T-helper 17 cell (primary cell): ENCODE data around the gene FANCC. TPM values are rescaled to one million over a fixed set of nuclear protein-coding genes. Genes with fewer than 3 reads are reported as not detected.

Experiments
- ATAC-seq: fragments of 150-1000 bp; cut with Tn5 transposase; 2 replicates; pipeline ENCODE4 v1.10.0; 2021; ENCODE audit warnings: mild to moderate bottlenecking, moderate library complexity
- DNase-seq, 3 donors: peaks; one replicate each; pipeline versions ENCODE4 v3.0.0 to v3.0.0-alpha.2; 2020 to 2021
- H3K9me3 ChIP-seq: one replicate; pipeline ENCODE4 v1.7.0; 2013; ENCODE audit warnings: low read length, mild to moderate bottlenecking; ENCODE audit not compliant: control insufficient read depth, poor library complexity, severe bottlenecking
- H3K27ac Mint-ChIP-seq: one replicate; pipeline ENCODE4 v1.8.0; 2022; ENCODE audit warnings: mild to moderate bottlenecking, moderate library complexity, mixed read lengths
- H3K27me3 Mint-ChIP-seq: one replicate; pipeline ENCODE4 v1.8.0; 2022; ENCODE audit warnings: mixed read lengths
- H3K36me3 Mint-ChIP-seq: one replicate; pipeline ENCODE4 v1.8.0; 2022; ENCODE audit warnings: low read depth, mixed read lengths
- H3K4me1 Mint-ChIP-seq: one replicate; pipeline ENCODE4 v1.8.0; 2022; ENCODE audit warnings: mild to moderate bottlenecking, mixed read lengths
- H3K4me3 Mint-ChIP-seq: one replicate; pipeline ENCODE4 v1.8.0; 2022; ENCODE audit warnings: mild to moderate bottlenecking, moderate library complexity, mixed read lengths
- total RNA-seq, 4 donors: library from RNA in 2 of 4; stranded (reverse) in 2 of 4; gene quantifications; one replicate each; pipeline ENCODE4 v1.2.3 and lab custom pipeline; 2022 to 2026

FANCC gene
- total RNA-seq, 2 donors from 2014 or later: 3.7 to 3.9 TPM

GRCh38 chr9:95131023-95131943 is 186.2 kb downstream of the FANCC start:
- Mint-ChIP-seq H3K4me1 (peaks cover 3% of the 10 kb centered on the region), H3K27ac (no peak overlapping the region), H3K36me3 (peaks cover 4% of the 10 kb centered on the region), H3K4me3 (no peak overlapping the region), H3K27me3 (peaks cover 4% of the 10 kb centered on the region)
- no peaks in the 10 kb centered on the region for H3K9me3 ChIP-seq
- DNase-seq (peak in 2 of 3 donors; percentile 13 to 38), ATAC-seq (peak; percentile 62)

- H3K4me3 Mint-ChIP-seq: no peak overlapping the region
- no peak for DNase-seq
- peaks cover 4% of the 10 kb centered on the region for H3K36me3 Mint-ChIP-seq
- peaks cover 3% of the 10 kb centered on the region for H3K4me1 Mint-ChIP-seq
- H3K27ac Mint-ChIP-seq: no peak overlapping the region
- ATAC-seq: no peak
- no peaks in the 10 kb centered on the region for H3K9me3 ChIP-seq
- peaks cover 4% of the 10 kb centered on the region for H3K27me3 Mint-ChIP-seq
Observed at GRCh38 chr9:95130484-95130883, 187.0 kb downstream of the FANCC start.

GRCh38 chr9:95129476-95130291 is 187.8 kb downstream of the FANCC start:
- Mint-ChIP-seq H3K4me1 (peaks cover 3% of the 10 kb centered on the region), H3K36me3 (peaks cover 2% of the 10 kb centered on the region), H3K4me3 (no peak overlapping the region), H3K27me3 (peaks cover 4% of the 10 kb centered on the region), H3K27ac (peak overlapping the region; percentile 78)
- ATAC-seq: no peak
- H3K9me3 ChIP-seq: no peaks in the 10 kb centered on the region
- no peak for DNase-seq

GRCh38 chr9:95128177-95128524 is 189.4 kb downstream of the FANCC start:
- Mint-ChIP-seq H3K4me1 (peaks cover 3% of the 10 kb centered on the region), H3K27me3 (peaks cover 4% of the 10 kb centered on the region), H3K4me3 (no peak overlapping the region), H3K27ac (no peak overlapping the region), H3K36me3 (no peaks in the 10 kb centered on the region)
- H3K9me3 ChIP-seq: no peaks in the 10 kb centered on the region
- ATAC-seq (no peak), DNase-seq (no peak)

GRCh38 chr9:95127249-95128176 is 190.0 kb downstream of the FANCC start:
- DNase-seq (peak; percentile 45 to 66 (median 54)), ATAC-seq (peak; percentile 95)
- H3K27ac Mint-ChIP-seq: no peak overlapping the region
- H3K27me3 Mint-ChIP-seq: peaks cover 4% of the 10 kb centered on the region
- peaks cover 3% of the 10 kb centered on the region for H3K4me1 Mint-ChIP-seq
- H3K36me3 Mint-ChIP-seq: no peaks in the 10 kb centered on the region
- no peaks in the 10 kb centered on the region for H3K9me3 ChIP-seq
- no peak overlapping the region for H3K4me3 Mint-ChIP-seq

GRCh38 chr9:95126739-95127138 is 190.8 kb downstream of the FANCC start:
- Mint-ChIP-seq H3K36me3 (no peaks in the 10 kb centered on the region), H3K27me3 (peaks cover 4% of the 10 kb centered on the region), H3K27ac (no peak overlapping the region), H3K4me3 (no peak overlapping the region), H3K4me1 (peaks cover 3% of the 10 kb centered on the region)
- H3K9me3 ChIP-seq: no peaks in the 10 kb centered on the region
- DNase-seq (no peak), ATAC-seq (no peak)

GRCh38 chr9:95125652-95126051 is 191.9 kb downstream of the FANCC start:
- Mint-ChIP-seq H3K4me1 (no peaks in the 10 kb centered on the region), H3K27me3 (peaks cover 4% of the 10 kb centered on the region), H3K27ac (no peak overlapping the region), H3K4me3 (no peak overlapping the region), H3K36me3 (no peaks in the 10 kb centered on the region)
- no peaks in the 10 kb centered on the region for H3K9me3 ChIP-seq
- no peak for ATAC-seq
- DNase-seq: no peak

- H3K36me3 Mint-ChIP-seq: no peaks in the 10 kb centered on the region
- peaks cover 2% of the 10 kb centered on the region for H3K27me3 Mint-ChIP-seq
- ATAC-seq (no peak), DNase-seq (no peak)
- H3K27ac Mint-ChIP-seq: no peak overlapping the region
- no peaks in the 10 kb centered on the region for H3K4me1 Mint-ChIP-seq
- no peaks in the 10 kb centered on the region for H3K9me3 ChIP-seq
- H3K4me3 Mint-ChIP-seq: no peak overlapping the region
Observed at GRCh38 chr9:95124582-95125367, 192.7 kb downstream of the FANCC start.

- ATAC-seq (no peak), DNase-seq (no peak)
- H3K4me1 Mint-ChIP-seq: no peaks in the 10 kb centered on the region
- H3K27ac Mint-ChIP-seq: no peak overlapping the region
- H3K36me3 Mint-ChIP-seq: no peaks in the 10 kb centered on the region
- no peak overlapping the region for H3K4me3 Mint-ChIP-seq
- no peaks in the 10 kb centered on the region for H3K9me3 ChIP-seq
- no peaks in the 10 kb centered on the region for H3K27me3 Mint-ChIP-seq
Observed at GRCh38 chr9:95120781-95121370, 196.6 kb downstream of the FANCC start.

GRCh38 chr9:95118596-95118995 is 198.9 kb downstream of the FANCC start:
- H3K36me3 Mint-ChIP-seq: no peaks in the 10 kb centered on the region
- no peaks in the 10 kb centered on the region for H3K4me1 Mint-ChIP-seq
- H3K27me3 Mint-ChIP-seq: no peaks in the 10 kb centered on the region
- no peak for DNase-seq
- no peaks in the 10 kb centered on the region for H3K9me3 ChIP-seq
- no peak overlapping the region for H3K27ac Mint-ChIP-seq
- H3K4me3 Mint-ChIP-seq: no peak overlapping the region
- ATAC-seq: no peak

GRCh38 chr9:95116808-95117204 is 200.7 kb downstream of the FANCC start:
- ATAC-seq (no peak), DNase-seq (no peak)
- H3K9me3 ChIP-seq: no peaks in the 10 kb centered on the region
- Mint-ChIP-seq H3K4me1 (no peaks in the 10 kb centered on the region), H3K36me3 (no peaks in the 10 kb centered on the region), H3K27ac (no peak overlapping the region), H3K27me3 (no peaks in the 10 kb centered on the region), H3K4me3 (no peak overlapping the region)
